GM18868 (cell line): Measurements from ENCODE around the gene GCDH.
"Not testable (repeated sequence)": the region's sequence is repeated elsewhere in the genome, so short reads cannot be mapped to it uniquely, and the experiment has no call there.

Source experiments
- ATAC-seq: cut with Tn5 transposase; IDR thresholded peaks from one replicate; pipeline ENCODE4 v1.9.1; 2021; ENCODE audit warnings: mild to moderate bottlenecking, moderate library complexity; ENCODE audit not compliant: unreplicated experiment

GCDH gene

DNA sequence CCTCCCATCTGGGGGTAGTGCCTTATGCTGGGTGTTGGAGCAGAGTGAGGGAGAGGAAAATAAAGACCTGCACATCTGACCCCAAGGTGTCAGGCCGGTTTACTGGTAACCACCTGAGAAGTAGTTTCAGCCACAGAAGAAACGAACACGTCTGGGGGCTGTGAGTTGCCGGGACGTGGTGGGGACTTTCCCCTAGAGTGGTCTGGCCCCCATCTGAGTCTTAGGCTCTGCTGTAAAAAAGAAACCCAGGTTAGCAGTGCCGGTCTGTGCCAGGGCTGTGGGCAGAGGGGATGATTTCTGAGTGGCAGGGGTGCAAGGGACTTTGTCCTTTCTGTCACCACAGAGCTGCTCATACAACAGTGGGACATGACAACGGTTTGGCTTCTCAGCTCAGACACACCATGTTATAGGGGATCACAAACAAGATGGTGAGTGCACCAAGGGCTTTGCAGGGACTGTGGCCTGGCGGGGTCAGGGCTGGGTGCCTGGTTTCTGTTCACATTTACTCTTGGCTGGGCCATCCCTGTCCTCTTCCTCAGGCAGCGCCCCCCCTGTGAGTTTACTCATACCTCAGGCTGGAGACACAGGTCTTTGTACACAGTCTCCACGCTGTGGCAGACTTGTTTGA lies 9.0 kb downstream of the GCDH start:
- ATAC-seq, result no peak

DNA sequence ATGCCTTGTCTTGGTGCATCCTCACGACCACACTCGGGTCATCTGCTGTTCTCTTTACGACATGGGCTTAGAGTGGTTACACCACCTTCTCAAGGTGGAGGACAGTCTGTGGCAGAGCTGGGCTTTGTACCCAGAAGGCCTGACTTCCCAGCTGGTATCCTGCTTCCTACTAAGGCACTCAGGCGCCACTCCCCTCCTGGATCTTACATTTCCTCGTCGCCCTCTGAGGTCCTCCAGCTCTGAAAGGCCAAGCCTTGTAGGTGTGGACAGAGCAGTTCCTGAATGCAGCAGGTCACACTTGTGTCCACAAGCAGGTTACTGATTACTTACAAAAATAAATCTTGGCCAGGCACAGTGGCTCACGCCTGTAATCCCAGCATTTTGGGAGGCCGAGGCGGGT lies 16.2 kb downstream of the GCDH start:
- ATAC-seq, result no peak

DNA sequence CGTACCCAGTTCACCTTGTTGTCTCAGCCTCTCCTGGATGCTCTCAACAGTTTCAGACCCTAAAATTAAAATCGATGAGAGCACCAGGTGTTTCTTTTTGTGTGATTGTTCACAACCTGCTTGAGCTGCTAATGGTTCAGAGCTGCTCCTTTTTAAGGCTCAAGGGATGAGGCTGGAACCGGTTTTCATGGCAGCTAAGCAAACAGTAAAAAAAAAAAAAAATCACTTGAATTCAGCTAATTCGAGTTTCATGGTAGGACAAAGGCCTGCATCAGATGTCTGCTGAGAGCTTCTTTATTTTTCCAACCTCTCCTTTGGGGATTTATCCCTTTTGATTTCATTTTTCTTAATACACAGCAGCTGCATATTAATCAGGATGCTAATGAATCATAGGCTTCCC lies 21.6 kb downstream of the GCDH start:
- no peak for ATAC-seq

DNA sequence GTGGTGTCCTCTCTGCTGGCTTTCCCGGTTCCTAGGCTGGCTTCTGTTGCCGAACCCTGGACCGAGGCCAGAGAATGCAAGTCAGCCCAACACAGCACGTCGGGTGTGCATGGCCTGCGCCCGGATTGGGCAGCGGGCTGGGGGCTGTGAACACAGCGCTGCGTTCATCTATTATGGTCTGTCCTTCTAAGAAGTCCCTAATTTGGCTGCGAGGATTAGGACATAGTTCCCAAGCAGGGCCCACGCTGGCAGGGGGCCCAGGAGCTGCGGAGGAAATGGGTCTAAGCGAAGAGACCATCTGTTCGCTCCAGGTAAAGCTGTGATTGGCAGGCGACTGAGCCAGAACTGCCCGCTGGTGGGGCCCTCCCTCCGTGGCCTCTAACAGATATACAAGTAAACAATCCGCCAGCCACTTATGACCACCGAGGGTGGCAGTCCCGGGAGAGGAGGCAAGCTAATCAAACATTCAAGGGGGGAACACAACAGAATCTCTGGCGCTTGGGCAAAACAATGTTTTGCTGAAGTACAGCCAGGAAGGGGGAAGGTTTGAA lies 22.1 kb downstream of the GCDH start:
- ATAC-seq, result no peak

DNA sequence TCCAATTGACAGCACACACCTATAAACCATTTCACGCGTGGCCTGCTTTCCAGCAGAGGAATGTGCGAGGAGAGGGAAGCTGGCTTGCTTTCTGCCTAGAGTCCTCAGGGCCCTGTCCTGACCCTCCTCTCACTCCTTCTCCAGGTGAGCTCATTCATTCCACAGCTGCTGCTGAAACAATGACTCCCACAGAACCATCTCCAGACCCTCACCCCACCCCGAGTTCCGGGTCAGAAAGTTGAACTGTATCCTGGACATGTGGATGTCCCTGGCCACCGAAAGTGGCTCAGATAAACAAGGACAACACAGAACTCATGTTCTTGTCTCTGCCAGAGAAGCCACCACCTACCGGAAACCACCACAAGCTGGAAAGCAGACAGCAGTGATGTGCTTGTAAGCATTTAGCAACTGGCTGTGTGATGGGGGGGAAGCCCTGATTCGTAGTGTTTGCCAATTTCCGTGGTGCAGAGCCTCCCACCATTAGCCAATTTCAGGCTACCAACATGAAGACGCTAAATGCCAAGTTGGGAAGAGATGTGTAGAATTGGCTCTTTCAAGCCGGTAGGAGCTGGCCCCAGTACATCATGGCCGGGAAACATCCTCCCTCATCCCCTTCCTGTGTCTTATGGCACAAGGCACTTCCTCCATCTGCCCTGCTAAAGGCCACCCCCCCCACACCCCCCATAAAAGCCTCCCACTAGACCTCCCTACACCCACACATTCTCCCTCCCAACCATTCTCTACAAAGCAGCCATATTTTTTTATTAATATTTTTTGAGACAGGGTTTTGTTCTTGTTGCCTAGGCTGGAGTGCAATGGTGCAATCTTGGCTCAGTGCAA lies 23.1 kb downstream of the GCDH start:
- ATAC-seq, result no peak

DNA sequence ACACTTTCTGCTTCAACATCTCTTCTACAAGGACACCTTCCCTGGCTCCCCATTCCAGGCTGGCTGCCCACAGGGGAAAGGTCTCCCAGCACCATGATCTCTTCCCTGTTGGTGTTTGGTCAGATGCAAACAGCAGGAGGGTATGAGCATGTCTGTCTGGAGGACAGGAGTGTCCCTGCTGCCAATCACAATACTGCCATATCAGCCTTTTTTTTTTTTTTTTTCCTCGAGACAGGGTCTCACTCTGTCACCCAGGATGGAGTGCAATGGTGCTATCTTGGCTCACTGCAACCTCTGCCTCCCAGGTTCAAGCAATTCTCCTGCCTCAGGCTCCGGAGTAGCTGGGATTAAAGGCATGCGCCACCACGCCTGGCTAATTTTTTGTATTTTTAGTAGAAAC lies 24.9 kb downstream of the GCDH start:
- not testable (repeated sequence) for ATAC-seq

DNA sequence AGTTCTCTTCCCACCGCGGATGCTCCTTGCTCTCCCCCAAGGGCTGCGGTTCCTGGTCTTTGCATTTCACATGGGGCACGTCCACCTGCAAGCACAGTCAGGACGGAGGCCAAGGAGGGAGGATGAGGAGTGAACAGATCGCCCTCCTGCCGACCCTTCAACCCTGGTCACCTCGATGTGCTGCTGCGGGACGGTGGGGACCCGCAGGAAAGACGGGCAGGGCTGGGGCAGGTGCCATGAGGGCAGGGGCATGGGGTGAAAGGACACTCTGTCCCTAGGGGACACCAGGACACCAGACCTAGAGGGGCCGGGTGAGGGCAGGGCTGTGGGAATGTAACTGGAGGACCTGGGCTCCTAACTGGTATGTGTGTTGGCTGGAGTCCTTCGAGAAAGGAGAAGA lies 27.3 kb downstream of the GCDH start:
- no peak for ATAC-seq

DNA sequence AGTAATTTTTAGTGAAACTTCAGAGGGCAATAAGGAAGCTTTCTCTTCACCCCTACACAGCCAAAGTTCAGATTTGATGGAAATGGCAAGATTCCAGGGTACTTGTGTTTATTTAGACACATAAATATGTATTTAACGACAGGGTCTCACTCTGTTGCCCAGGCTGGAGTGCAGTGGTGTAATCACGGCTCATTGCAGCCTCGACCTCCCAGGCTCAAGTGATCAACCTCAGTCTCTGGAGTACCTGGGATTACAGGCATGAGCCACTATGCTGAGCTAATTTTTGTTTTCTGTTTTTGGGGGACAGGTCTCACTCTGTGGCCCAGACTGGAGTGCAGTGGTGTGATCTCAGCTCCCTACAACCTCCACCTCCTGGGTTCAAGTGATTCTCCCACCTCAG lies 30.1 kb downstream of the GCDH start:
- ATAC-seq, result no peak

DNA sequence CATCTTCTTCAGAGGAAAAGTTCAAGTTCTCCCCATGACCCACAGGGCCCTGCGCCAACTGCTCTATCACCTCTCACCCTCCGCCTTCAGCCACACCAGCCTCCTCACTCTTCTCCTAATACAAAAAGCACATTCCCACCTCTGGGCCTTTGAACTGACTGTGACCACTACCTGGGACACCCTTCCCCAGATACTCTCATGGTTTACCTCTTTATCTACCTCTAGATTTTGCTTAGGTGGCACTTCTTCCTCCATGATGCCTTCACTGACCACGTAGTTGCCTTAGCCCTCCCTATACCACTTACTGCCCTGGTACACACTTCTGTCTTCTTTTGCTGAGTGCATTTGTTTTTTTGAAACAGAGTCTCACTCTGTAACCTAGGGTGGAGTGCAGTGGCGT lies 32.0 kb downstream of the GCDH start:
- ATAC-seq, result no peak

DNA sequence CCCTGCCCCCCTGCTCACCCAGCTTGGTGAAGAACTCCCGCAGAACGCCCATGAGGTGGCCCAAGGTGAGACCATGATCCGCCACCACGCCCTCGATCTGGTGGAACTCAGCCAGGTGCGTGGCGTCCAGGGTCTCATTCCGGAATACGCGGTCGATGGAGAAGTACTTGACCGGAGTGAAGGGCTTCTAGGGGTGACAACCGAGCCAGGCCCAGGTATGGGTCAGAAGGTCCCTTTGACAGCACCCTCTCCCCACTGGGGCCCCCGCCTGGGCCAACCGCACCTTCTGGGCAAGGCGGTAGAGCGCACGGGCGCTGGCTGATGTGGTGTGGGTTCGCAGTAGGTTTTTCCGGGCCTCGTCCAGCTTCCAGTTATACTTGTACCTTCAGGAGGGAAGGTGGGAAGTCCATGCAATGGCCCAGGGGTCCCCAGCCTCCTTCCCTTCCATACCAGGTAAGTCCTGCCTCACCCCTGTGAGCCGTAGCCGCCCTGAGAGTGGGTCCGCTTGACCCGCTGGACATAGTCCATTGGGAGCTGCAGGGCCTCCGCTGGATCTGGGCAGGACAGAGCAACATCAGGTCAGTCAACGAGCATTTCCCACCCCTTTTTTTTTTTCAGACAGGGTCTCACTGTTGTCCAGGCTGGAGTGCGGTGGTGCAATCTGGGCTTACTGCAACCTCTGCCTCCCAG lies 33.8 kb downstream of the GCDH start:
- no peak for ATAC-seq

DNA sequence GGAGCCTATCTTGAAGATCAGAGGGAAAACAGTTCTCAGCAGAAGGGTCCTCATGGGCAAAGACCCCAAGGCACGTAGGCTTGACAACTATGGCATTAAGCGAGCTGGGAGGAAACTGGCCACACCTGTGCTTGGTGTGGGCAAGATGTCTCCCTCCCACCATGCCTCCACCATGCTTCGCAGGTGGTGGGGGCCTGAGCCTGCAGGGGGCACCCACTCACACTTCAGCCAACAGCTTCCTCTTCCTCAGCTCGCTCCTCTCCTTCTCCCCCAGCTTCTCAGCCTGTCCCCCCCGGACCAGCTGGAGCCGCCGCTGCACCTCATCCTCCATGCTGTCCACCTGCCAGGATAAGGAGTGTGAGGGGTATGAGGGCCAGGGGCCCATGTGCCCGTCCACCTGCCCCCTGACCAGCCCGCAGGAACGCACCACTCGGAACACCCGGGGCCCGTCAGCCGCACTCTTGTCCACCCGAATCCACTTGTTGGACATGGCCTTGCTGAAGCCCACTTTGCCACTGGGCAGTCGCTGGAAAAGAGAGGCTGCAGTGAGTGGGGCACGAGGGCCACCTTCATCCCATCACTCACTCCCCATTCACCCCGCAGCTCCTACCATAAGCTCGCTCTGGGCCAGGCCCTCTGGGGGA lies 39.2 kb downstream of the GCDH start:
- ATAC-seq, result no peak

DNA sequence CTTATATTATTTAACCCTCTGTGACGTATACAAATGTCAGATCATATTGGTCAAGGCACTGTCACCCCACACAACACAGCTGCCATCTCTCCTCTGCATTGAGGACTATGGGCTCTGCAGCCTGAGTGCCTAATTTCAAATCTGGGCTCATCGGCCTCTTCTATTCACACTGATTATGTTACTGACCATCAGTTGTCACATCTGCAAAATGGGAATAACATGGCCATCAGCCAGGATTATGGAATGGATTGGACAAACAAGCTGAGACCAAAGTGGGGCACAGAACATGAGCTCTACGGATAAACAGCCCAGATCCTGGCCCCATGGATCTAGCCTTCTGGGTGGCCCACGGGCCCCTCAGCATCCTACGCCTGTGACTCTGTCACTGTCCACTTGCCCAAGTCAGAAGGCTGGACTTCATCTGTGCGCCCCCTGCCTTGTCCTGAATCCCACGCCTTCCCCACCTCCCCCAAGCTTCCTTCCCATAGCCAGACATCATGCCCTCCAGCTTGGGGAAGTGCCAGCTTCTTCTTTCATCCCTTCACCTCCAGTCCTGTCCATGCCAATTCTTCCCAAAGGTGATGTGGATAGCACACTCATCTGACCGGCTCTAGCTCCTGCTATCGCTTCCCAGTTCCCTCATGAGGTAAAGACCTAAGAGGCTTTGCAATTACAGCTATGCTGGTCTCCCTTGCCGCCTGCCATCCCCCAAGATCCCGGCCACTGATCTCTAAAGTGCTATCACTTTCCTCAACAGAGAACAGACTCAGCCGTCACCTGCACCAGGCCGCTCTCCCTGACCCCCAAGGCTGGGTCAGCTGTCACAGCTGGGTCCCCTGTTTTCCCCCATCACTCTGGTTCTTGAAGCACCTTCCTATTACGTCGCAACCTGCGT lies 41.7 kb downstream of the GCDH start:
- ATAC-seq, result no peak

DNA sequence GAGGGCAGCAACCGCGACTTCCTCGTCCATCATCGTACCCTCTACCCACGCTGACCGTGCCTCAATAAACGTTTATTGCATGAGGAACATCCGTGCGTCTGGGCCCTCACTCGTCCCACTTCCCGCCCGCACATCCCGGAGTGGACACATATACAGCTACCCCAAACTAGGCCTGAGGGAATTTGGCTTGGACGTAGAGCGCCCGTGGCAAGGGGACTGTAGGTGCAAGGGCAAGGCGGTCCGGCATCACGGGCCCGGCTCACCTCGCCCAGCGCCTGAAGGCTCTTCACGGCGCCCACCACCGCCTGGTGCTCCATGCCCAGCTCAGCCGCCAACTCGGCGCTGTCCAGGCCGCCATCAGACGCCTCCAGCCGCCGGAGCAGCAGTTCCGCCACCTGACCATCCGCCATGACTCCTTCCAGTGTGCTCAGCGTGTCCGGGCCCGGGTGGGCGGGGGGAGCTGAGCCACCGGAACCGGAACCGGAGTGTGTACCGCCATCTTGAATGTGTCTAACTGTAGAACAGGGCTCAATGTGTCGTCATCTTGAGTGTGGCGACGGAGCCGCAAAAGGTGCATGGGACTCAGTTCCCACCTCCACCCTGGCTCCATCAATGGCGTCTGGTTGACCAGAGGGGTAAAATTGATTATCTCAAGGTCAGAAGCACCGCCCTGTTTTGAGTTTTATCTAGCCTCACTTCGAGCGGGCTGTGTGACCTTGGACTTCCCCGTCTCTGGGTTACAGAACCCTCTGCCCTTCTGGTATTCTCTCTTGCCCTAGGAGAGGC lies 42.5 kb downstream of the GCDH start, which contains the start of gene FARSA:
Gene FARSA (minus strand): TSS at position 425 of the 786 bp plus-strand sequence. CDS start 15 bp downstream, at position 410.
- ATAC-seq, result peak; percentile 45

DNA sequence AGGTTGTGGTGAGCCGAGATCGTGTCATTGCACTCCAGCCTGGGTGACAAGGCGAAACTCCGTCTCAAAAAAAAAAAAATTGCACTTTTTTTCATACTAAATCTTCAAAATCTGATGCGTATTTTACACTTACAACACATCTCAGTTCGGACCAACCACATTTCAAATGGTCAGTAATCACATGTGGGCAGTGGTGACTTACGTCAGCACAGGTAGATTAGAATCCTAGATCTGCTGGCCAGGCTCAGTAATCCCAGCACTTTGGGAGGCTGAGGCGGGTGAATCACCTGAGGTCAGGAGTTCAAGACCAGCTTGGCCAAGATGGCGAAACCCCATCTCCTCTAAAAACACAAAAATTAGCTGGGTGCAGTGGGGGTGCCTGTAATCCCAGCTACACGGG lies 44.1 kb downstream of the GCDH start:
- no peak for ATAC-seq

DNA sequence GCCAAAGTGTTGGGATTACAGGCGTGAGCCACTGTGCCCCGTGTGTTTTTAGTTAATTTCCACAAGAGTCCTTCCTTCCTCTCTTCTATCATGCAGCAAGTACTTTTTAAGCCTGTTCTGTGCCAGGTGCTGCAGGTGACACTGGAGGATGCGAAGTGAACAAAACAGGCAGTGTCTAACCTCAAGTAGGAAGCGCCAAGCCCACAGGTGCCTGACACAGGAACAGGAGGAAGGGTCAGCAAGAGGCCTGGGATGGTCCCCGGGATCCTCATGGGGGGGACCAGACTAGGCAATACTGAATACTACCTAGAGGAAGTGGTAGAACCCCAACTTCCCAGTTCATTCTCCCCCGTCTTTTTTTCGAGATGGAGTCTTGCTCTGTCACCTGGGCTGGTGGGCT lies 45.6 kb downstream of the GCDH start:
- ATAC-seq, result no peak

DNA sequence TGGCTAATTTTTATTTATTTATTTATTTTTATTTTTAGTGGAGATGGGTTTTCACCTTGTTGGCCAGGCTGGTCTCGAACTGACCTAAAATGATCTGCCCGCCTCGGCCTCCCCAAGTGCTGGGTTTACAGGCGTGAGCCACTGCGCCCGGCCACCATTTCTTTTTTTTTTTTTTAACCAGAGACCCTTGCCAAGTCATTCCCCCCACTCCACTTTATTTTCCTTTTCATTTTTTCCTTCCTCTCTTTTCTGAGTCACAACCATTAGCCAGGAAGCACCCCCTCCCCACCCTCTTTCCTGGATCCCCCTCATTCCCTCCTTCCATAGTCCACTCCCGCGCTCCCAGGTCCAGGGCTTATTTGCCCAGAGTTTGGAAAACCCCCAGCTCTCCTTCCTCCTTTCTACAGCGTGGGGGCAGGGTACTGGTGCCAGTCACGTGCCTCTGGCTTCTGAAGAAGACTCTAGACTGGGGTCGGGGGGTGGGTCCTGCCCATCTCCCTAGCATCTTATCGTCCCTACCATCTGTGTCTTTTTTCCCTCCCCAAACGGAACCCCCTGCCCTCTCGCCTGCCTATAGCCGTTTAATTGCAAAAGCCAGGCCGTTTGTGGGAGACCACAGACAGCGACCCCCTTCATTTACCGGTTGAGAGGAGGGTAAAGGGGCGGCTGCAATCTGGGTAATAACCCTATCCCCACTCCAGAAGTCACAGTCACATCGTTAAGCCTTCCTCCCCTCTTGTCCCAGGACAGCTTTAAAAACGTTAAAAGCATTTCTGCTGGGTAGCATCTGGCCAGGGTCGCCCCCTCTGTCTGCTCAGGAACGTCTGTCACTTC lies 46.4 kb downstream of the GCDH start:
- ATAC-seq, result no peak

DNA sequence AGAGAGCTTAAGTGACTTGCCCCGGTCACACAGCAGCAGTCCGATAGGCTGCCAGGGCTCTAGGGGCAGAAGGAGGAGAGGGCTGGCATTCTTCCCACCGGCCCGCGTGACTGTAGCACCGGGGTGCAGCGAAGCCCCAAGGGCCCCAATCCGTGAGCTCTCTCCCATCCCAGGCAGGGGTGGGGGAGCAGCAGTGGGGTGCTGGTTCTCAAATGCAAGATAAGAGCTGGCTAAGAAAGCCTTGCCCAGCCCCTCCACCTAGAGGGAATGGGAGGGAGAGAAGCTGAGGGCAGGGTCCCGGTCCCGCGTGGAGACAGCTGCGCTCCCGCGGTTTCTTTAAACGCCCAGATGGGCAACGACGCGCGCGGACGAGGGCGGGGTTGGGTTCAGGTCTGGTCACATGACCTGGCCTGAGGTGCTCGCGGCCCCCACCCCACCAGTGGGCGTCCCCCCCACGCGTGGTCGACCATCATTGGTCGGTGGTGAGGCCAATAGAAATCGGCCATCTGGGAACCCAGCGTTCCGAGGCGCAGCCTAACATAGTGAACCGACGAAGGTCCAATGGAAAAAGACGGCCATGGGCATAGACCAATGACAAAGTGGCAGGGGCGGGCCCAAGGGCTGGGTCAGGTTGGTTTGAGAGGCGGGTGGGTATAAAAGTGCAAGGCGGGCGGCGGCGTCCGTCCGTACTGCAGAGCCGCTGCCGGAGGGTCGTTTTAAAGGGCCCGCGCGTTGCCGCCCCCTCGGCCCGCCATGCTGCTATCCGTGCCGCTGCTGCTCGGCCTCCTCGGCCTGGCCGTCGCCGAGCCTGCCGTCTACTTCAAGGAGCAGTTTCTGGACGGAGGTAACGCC lies 47.2 kb downstream of the GCDH start, which contains the start of gene CALR:
Gene CALR (plus strand): TSS at position 683 of the 852 bp plus-strand sequence. CDS start 71 bp downstream, at position 754.
- peak; percentile 84 for ATAC-seq
